Natural killer cell (primary cell): ENCODE results near the gene ARID3B. TPM values are rescaled to one million over a fixed set of nuclear protein-coding genes. Genes with fewer than 3 reads are reported as not detected.

Source experiments
- ATAC-seq, 3 donors: fragments of 150-1000 bp in 2 of 3; fragments of 200-7000 bp in 1 of 3; cut with Tn5 transposase; 1 replicate in 1 of 3; 2 replicates in 2 of 3; pipeline ENCODE4 v1.10.0; 2021; ENCODE audit warnings: mild to moderate bottlenecking in 2 of 3, moderate library complexity in 2 of 3
- DNase-seq, 2 donors: peaks; one replicate each; pipeline versions ENCODE4 v3.0.0 to v3.0.0-alpha.2; 2013 to 2021; ENCODE audit warnings: mixed read lengths in 1 of 2
- H3K27ac ChIP-seq: one replicate; pipeline ENCODE4 v1.5.1; 2013; ENCODE audit warnings: mild to moderate bottlenecking, low read length
- H3K27me3 ChIP-seq: one replicate; pipeline ENCODE4 v1.6.1; 2013; ENCODE audit warnings: low read length; ENCODE audit not compliant: control insufficient read depth, insufficient read depth
- H3K36me3 ChIP-seq: one replicate; pipeline ENCODE4 v1.6.1; 2013; ENCODE audit warnings: low read length; ENCODE audit not compliant: control insufficient read depth, insufficient read depth
- H3K4me1 ChIP-seq: one replicate; pipeline ENCODE4 v1.6.1; 2013; ENCODE audit warnings: low read length; ENCODE audit not compliant: control insufficient read depth, insufficient read depth
- H3K4me3 ChIP-seq: one replicate; pipeline ENCODE4 v1.5.1; 2013; ENCODE audit warnings: low read length
- H3K9me3 ChIP-seq: one replicate; pipeline ENCODE4 v1.6.1; 2013; ENCODE audit warnings: low read length; ENCODE audit not compliant: control insufficient read depth, insufficient read depth
- H3K27ac Mint-ChIP-seq, 2 donors: one replicate each; pipeline ENCODE4 v1.8.0; 2022; ENCODE audit warnings: mild to moderate bottlenecking in 2 of 2, mixed read lengths in 2 of 2, moderate library complexity in 1 of 2
- H3K27me3 Mint-ChIP-seq, 2 donors: one replicate each; pipeline ENCODE4 v1.8.0; 2022; ENCODE audit warnings: low read depth in 2 of 2, mixed read lengths in 2 of 2
- H3K36me3 Mint-ChIP-seq: one replicate; pipeline ENCODE4 v1.8.0; 2022; ENCODE audit warnings: mixed read lengths
- H3K4me1 Mint-ChIP-seq, 2 donors: one replicate each; pipeline ENCODE4 v1.8.0; 2022; ENCODE audit warnings: mixed read lengths in 2 of 2
- H3K4me3 Mint-ChIP-seq: one replicate; pipeline ENCODE4 v1.8.0; 2022; ENCODE audit warnings: mild to moderate bottlenecking, moderate library complexity, mixed read lengths
- H3K9me3 Mint-ChIP-seq, 2 donors: one replicate each; pipeline ENCODE4 v1.8.0; 2022; ENCODE audit warnings: mixed read lengths in 2 of 2
- CTCF ChIP-seq: fragments of 200-600 bp; IDR thresholded peaks from one replicate; pipeline ENCODE4 v1.8.0; 2022; ENCODE audit warnings: antibody characterized with exemption
- WGBS: methylation state at CpG from one replicate; pipeline ENCODE4 v1.1.7; 2013; ENCODE audit warnings: missing lambda C conversion rate; ENCODE audit not compliant: insufficient coverage; 5-methylcytosine and 5-hydroxymethylcytosine counted together
- intact Hi-C: fragments of 100-400 bp; cut with micrococcal nuclease; formaldehyde crosslinking; loops from one replicate; pipeline ENCODE4 v1.14.2; 2022
- total RNA-seq, 4 donors: library from RNA; stranded (reverse); fragments of 120-200 nt in 1 of 4; gene quantifications; one replicate each; pipeline versions ENCODE4 v1.2.3 to v1.2.4, GENCODE V29; 2013 to 2022

ARID3B gene
- total RNA-seq, 3 donors from 2014 or later (not counting 1 experiment from before 2014, with no cell fraction given), result 56.4 to 59.2 (median 58.3) TPM

- Histone ChIP-seq H3K4me3 (no peak overlapping the region), H3K27me3 (no peaks in the 10 kb centered on the region), H3K9me3 (no peaks in the 10 kb centered on the region), H3K4me1 (no peaks in the 10 kb centered on the region), H3K27ac (no peak overlapping the region), H3K36me3 (no peaks in the 10 kb centered on the region)
- no peak overlapping the region for H3K4me3 Mint-ChIP-seq
- no peak for TF ChIP-seq CTCF
- H3K9me3 Mint-ChIP-seq, result no peaks in the 10 kb centered on the region
- no peak overlapping the region for H3K27ac Mint-ChIP-seq
- H3K36me3 Mint-ChIP-seq, result no peaks in the 10 kb centered on the region
- DNase-seq (no peak), ATAC-seq (no peak)
- no peaks in the 10 kb centered on the region for H3K27me3 Mint-ChIP-seq
- intact Hi-C loops, result no loop called here
- H3K4me1 Mint-ChIP-seq, result no peaks in the 10 kb centered on the region
- WGBS, result 100% methylated on average over 1 of the region's 1 CpG
Measured at GRCh38 chr15:74525309-74525708, 15.7 kb upstream of the ARID3B start.

- H3K9me3 Mint-ChIP-seq, result no peaks in the 10 kb centered on the region
- Histone ChIP-seq H3K4me1 (no peaks in the 10 kb centered on the region), H3K27me3 (no peaks in the 10 kb centered on the region), H3K9me3 (no peaks in the 10 kb centered on the region), H3K4me3 (no peak overlapping the region), H3K27ac (no peak overlapping the region), H3K36me3 (no peaks in the 10 kb centered on the region)
- H3K27me3 Mint-ChIP-seq, result no peaks in the 10 kb centered on the region
- WGBS, result 86% methylated on average over 3 of the region's 3 CpGs
- no peaks in the 10 kb centered on the region for H3K36me3 Mint-ChIP-seq
- intact Hi-C loops, result no loop called here
- H3K4me3 Mint-ChIP-seq, result no peak overlapping the region
- H3K4me1 Mint-ChIP-seq, result no peaks in the 10 kb centered on the region
- TF ChIP-seq CTCF, result no peak
- DNase-seq, result no peak
- no peak for ATAC-seq
- H3K27ac Mint-ChIP-seq, result no peak overlapping the region
Measured at GRCh38 chr15:74525945-74526344, 15.1 kb upstream of the ARID3B start.

GRCh38 chr15:74528876-74529275 lies 12.1 kb upstream of the ARID3B start:
- H3K9me3 ChIP-seq, result no peaks in the 10 kb centered on the region
- H3K36me3 ChIP-seq, result no peaks in the 10 kb centered on the region
- H3K27me3 ChIP-seq, result no peaks in the 10 kb centered on the region
- no peak overlapping the region for H3K4me3 ChIP-seq
- Mint-ChIP-seq H3K4me1 (no peaks in the 10 kb centered on the region), H3K4me3 (no peak overlapping the region), H3K36me3 (no peaks in the 10 kb centered on the region), H3K27me3 (no peaks in the 10 kb centered on the region), H3K27ac (no peak overlapping the region), H3K9me3 (no peaks in the 10 kb centered on the region)
- WGBS, result 86% methylated on average over 5 of the region's 5 CpGs
- DNase-seq (no peak), ATAC-seq (no peak)
- intact Hi-C loops, result no loop called here
- H3K27ac ChIP-seq, result no peak overlapping the region
- H3K4me1 ChIP-seq, result no peaks in the 10 kb centered on the region
- no peak for TF ChIP-seq CTCF

- Mint-ChIP-seq H3K4me1 (no peaks in the 10 kb centered on the region), H3K27ac (no peak overlapping the region), H3K9me3 (no peaks in the 10 kb centered on the region), H3K27me3 (no peaks in the 10 kb centered on the region), H3K36me3 (no peaks in the 10 kb centered on the region), H3K4me3 (no peak overlapping the region)
- H3K4me3 ChIP-seq, result no peak overlapping the region
- WGBS, result 90% methylated on average over 8 of the region's 8 CpGs
- H3K27ac ChIP-seq, result no peak overlapping the region
- intact Hi-C loops, result no loop called here
- no peaks in the 10 kb centered on the region for H3K9me3 ChIP-seq
- DNase-seq, result no peak
- no peak for TF ChIP-seq CTCF
- no peaks in the 10 kb centered on the region for H3K36me3 ChIP-seq
- H3K27me3 ChIP-seq, result no peaks in the 10 kb centered on the region
- no peak for ATAC-seq
- no peaks in the 10 kb centered on the region for H3K4me1 ChIP-seq
Measured at GRCh38 chr15:74529921-74530320, 11.1 kb upstream of the ARID3B start.
